T-helper 1 cell (primary cell): ENCODE measurements around the gene EXO1.

Experiments used
- DNase-seq, 5 donors: peaks; one replicate each; pipeline ENCODE4 v3.0.0-alpha.2; 2012 to 2020

EXO1 gene

GRCh38 chr1:241895013-241895412, 47.0 kb downstream of the EXO1 start:
- no peak for DNase-seq

GRCh38 chr1:241896670-241896962, 48.6 kb downstream of the EXO1 start:
- DNase-seq: no peak

GRCh38 chr1:241899210-241899609, 51.2 kb downstream of the EXO1 start:
- no peak for DNase-seq

- no peak for DNase-seq
These were observed 52.4 kb downstream of the EXO1 start for GRCh38 chr1:241900381-241900780.

- DNase-seq: no peak
These were observed 54.5 kb downstream of the EXO1 start for GRCh38 chr1:241902391-241903065.

- no peak for DNase-seq
These were observed 68.2 kb downstream of the EXO1 start for GRCh38 chr1:241916196-241916595.

- DNase-seq: no peak
These were observed 69.5 kb downstream of the EXO1 start for GRCh38 chr1:241917487-241917886.

- no peak for DNase-seq
These were observed 70.9 kb downstream of the EXO1 start for GRCh38 chr1:241918879-241919278.

- DNase-seq: no peak
These were observed 76.2 kb downstream of the EXO1 start for GRCh38 chr1:241924080-241924808.

- DNase-seq: no peak
These were observed 78.1 kb downstream of the EXO1 start for GRCh38 chr1:241926141-241926540.

- no peak for DNase-seq
These were observed 79.3 kb downstream of the EXO1 start for GRCh38 chr1:241927321-241927720.

- DNase-seq: no peak
These were observed 84.8 kb downstream of the EXO1 start for GRCh38 chr1:241932845-241933244.

- DNase-seq: no peak
These were observed 86.3 kb downstream of the EXO1 start for GRCh38 chr1:241934201-241934848.

- DNase-seq: no peak
These were observed 86.9 kb downstream of the EXO1 start for GRCh38 chr1:241934866-241935265.
